Neural cell (in vitro differentiated cells): Measurements from ENCODE around the gene ZNF831. TPM values are rescaled to one million over a fixed set of nuclear protein-coding genes. Genes with fewer than 3 reads are reported as not detected.

Experiments used
- H2AFZ ChIP-seq: fragments of 200-600, 300-800 bp; sonication (generic), shearing (Covaris generic); 2 replicates; pipeline ENCODE4 v1.6.0; 2014; ENCODE audit warnings: low read depth, mild to moderate bottlenecking, antibody characterized with exemption, low read length, moderate library complexity
- H3F3A ChIP-seq: fragments of 200-600 bp; shearing (Covaris generic); 2 replicates; pipeline ENCODE4 v1.6.1; 2016; ENCODE audit warnings: mild to moderate bottlenecking, moderate library complexity, mixed read lengths, antibody characterized with exemption, low read length; ENCODE audit not compliant: insufficient read depth, poor library complexity, severe bottlenecking
- H3K27ac ChIP-seq: fragments of 200-600, 300-800 bp; sonication (generic), shearing (Covaris generic); 2 replicates; pipeline ENCODE4 v1.5.1; 2014; ENCODE audit warnings: mild to moderate bottlenecking, low read length, moderate library complexity
- H3K27me3 ChIP-seq: fragments of 300-800, 200-600 bp; sonication (generic), shearing (Covaris generic); 2 replicates; pipeline ENCODE4 v1.6.0; 2014; ENCODE audit warnings: mild to moderate bottlenecking, low read depth, low read length, moderate library complexity; ENCODE audit not compliant: insufficient read depth
- H3K36me3 ChIP-seq: fragments of 300-800, 200-600 bp; sonication (generic), shearing (Covaris generic); 2 replicates; pipeline ENCODE4 v1.5.1; 2014; ENCODE audit warnings: mild to moderate bottlenecking, antibody characterized with exemption, low read length, moderate library complexity; ENCODE audit not compliant: insufficient read depth
- H3K4me2 ChIP-seq: fragments of 300-800, 200-600 bp; sonication (generic), shearing (Covaris generic); 2 replicates; pipeline ENCODE4 v1.6.0; 2014; ENCODE audit warnings: mild to moderate bottlenecking, low read length
- H3K4me3 ChIP-seq: fragments of 300-800, 200-600 bp; sonication (generic), shearing (Covaris generic); 2 replicates; pipeline ENCODE4 v1.5.1; 2014; ENCODE audit warnings: mild to moderate bottlenecking, low read length, moderate library complexity
- H3K79me2 ChIP-seq: fragments of 200-600 bp; shearing (Covaris generic); replicated peaks from 2 replicates; pipeline ENCODE4 v1.6.0; 2014; ENCODE audit warnings: mild to moderate bottlenecking, low read length, moderate library complexity; ENCODE audit not compliant: insufficient read depth
- H3K9ac ChIP-seq: fragments of 300-800, 200-600 bp; sonication (generic), shearing (Covaris generic); 2 replicates; pipeline ENCODE4 v1.6.1; 2016; ENCODE audit warnings: mild to moderate bottlenecking, low read length, mixed read lengths
- H3K9me2 ChIP-seq: fragments of 200-600 bp; shearing (Covaris generic); 2 replicates; pipeline ENCODE4 v1.6.1; 2016; ENCODE audit warnings: mild to moderate bottlenecking, low read length, mixed read lengths; ENCODE audit not compliant: insufficient read depth
- H3K9me3 ChIP-seq: fragments of 200-600, 300-800 bp; sonication (generic), shearing (Covaris generic); 2 replicates; pipeline ENCODE4 v1.6.1; 2016; ENCODE audit warnings: mild to moderate bottlenecking, mixed run types, low read length, moderate library complexity, mixed read lengths
- H4K20me1 ChIP-seq: fragments of 200-600 bp; shearing (Covaris generic); 2 replicates; pipeline ENCODE4 v1.6.1; 2016; ENCODE audit warnings: mild to moderate bottlenecking, mixed run types; ENCODE audit not compliant: insufficient read depth
- CTCF ChIP-seq: fragments of 450-650 bp; IDR thresholded peaks from 2 replicates; pipeline ENCODE4 v1.5.1; 2014; ENCODE audit warnings: antibody characterized with exemption, mild to moderate bottlenecking, moderate library complexity; ENCODE audit not compliant: poor library complexity, severe bottlenecking
- EP300 ChIP-seq: fragments of 450-650 bp; conservative IDR thresholded peaks from 2 replicates; pipeline ENCODE4 v1.6.1; 2014; ENCODE audit warnings: antibody characterized with exemption, mild to moderate bottlenecking, moderate library complexity; ENCODE audit not compliant: poor library complexity, severe bottlenecking
- EZH2 ChIP-seq: fragments of 200-600, 300-800 bp; shearing (Covaris generic), sonication (generic); IDR thresholded peaks from 2 replicates; pipeline ENCODE4 v1.6.1; 2014; ENCODE audit warnings: antibody characterized with exemption, low read length, borderline replicate concordance, mild to moderate bottlenecking; ENCODE audit not compliant: insufficient read depth, poor library complexity, severe bottlenecking
- MXI1 ChIP-seq: fragments of 450-650 bp; conservative IDR thresholded peaks from 2 replicates; pipeline ENCODE4 v1.6.1; 2014; ENCODE audit warnings: antibody characterized with exemption, mild to moderate bottlenecking; ENCODE audit not compliant: poor library complexity, severe bottlenecking
- POLR2AphosphoS5 ChIP-seq: IDR thresholded peaks from 2 replicates; pipeline ENCODE4 v1.6.1; 2012
- RAD21 ChIP-seq: fragments of 450-650 bp; conservative IDR thresholded peaks from 2 replicates; pipeline ENCODE4 v1.6.1; 2014; ENCODE audit warnings: antibody characterized with exemption, mild to moderate bottlenecking, moderate library complexity
- REST ChIP-seq: IDR thresholded peaks from 2 replicates; pipeline ENCODE4 v1.6.1; 2012; ENCODE audit warnings: borderline replicate concordance
- SMC3 ChIP-seq: fragments of 450-650 bp; conservative IDR thresholded peaks from 2 replicates; pipeline ENCODE4 v1.6.1; 2014; ENCODE audit warnings: antibody characterized with exemption, mild to moderate bottlenecking, moderate library complexity; ENCODE audit not compliant: poor library complexity
- TAF1 ChIP-seq: IDR thresholded peaks from 2 replicates; pipeline ENCODE4 v1.6.1; 2012; ENCODE audit warnings: low read depth
- polyA plus RNA-seq: library from polyadenylated mRNA; depleted of rRNA; stranded (reverse); fragments of >200 nt; gene quantifications from 2 replicates; pipeline ENCODE4 v1.2.3, GENCODE V29; 2014

ZNF831 gene
- polyA plus RNA-seq, 1 donor from 2014 or later = not detected

DNA sequence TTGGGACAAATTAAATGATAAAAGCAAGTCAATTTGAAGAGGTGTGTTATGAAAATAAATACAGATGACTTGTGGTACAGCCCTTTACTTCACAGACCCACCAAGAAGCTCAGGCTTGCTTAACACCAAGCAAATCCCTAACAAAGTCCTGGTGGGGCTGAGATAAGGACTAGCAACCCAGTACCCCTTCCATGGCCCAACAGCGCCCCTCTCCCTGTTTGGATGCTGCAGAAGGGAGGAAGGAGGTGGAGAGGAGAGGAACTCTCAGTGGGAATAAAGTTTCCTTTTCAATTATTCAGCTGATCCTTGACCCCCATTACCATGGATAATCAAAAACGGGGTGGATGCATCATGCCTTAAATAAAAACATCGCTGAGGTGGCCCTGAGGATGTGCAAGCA is 4.5 kb upstream of the ZNF831 start:
- no peaks in the 10 kb centered on the region for H3K9me2 ChIP-seq
- H3K4me2 ChIP-seq = no peak overlapping the region
- no peaks in the 10 kb centered on the region for H3F3A ChIP-seq
- H3K4me3 ChIP-seq = no peak overlapping the region
- H3K79me2 ChIP-seq = no peaks in the 10 kb centered on the region
- no peak for TF ChIP-seq SMC3
- no peak for TF ChIP-seq CTCF
- no peak for TF ChIP-seq POLR2AphosphoS5
- no peak for TF ChIP-seq MXI1
- TF ChIP-seq REST = no peak
- no peak for TF ChIP-seq RAD21
- no peak for TF ChIP-seq TAF1
- no peak for TF ChIP-seq EZH2
- no peak for TF ChIP-seq EP300
- no peak overlapping the region for H3K27ac ChIP-seq
- H3K9me3 ChIP-seq = no peaks in the 10 kb centered on the region
- no peaks in the 10 kb centered on the region for H3K36me3 ChIP-seq
- H3K9ac ChIP-seq = no peak overlapping the region
- no peak overlapping the region for H2AFZ ChIP-seq
- H3K27me3 ChIP-seq = no peaks in the 10 kb centered on the region
- no peaks in the 10 kb centered on the region for H4K20me1 ChIP-seq

DNA sequence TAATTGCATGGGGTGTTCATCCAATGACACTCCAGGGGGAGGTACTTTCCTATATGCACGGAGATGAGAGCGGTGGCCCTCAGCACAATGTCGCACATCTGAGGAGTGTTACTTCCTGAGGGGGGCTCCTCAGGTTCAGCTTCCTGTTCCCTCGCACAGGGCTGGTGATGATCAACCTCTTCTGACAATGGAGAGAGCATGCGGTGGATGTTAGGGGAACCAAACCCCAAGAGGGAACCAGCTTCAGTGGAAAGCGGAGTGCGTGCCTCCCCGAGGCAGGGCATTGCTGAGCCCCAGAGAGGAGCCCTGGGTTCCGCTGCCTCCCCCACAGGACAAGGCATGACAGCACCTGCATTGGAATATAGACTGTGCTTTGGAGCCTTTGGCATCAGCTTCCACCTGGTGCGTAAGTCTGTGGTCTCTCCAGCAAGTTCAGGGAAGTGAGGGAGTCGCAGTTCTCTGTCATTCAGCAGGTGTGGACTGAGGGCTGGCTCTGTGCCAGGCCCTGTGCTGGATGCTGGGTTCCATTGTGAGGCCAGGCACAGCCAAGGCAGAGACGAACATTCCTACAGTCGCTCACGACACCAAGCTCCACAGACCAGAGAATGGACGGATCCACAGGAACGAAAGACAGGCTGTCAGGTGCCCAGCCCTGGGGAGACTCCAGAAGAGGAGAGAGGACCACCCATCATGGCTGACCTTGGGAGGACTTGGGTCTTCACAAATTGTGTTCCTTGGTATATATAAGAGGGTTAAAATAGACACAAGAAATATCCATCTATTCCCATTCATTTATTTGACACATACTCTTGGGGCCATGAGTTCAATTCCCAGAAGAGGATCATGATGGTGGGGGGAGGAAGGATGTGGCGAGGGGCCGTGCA is 3.9 kb upstream of the ZNF831 start:
- H3K27ac ChIP-seq = no peak overlapping the region
- H2AFZ ChIP-seq = no peak overlapping the region
- no peaks in the 10 kb centered on the region for H3K9me2 ChIP-seq
- H4K20me1 ChIP-seq = no peaks in the 10 kb centered on the region
- no peak overlapping the region for H3K4me3 ChIP-seq
- no peaks in the 10 kb centered on the region for H3F3A ChIP-seq
- H3K4me2 ChIP-seq = no peak overlapping the region
- H3K9me3 ChIP-seq = no peaks in the 10 kb centered on the region
- no peaks in the 10 kb centered on the region for H3K36me3 ChIP-seq
- no peak overlapping the region for H3K9ac ChIP-seq
- TF ChIP-seq REST (no peak), SMC3 (no peak), CTCF (no peak), TAF1 (no peak), MXI1 (no peak), EP300 (no peak), POLR2AphosphoS5 (no peak), RAD21 (no peak), EZH2 (no peak)
- H3K27me3 ChIP-seq = no peaks in the 10 kb centered on the region
- H3K79me2 ChIP-seq = no peaks in the 10 kb centered on the region
